ENCODE data around the gene KLHDC4.

GRCh38 chr16:87764600-87765472, 950 bp downstream of the KLHDC4 start:
- TF ChIP-seq CTCF (IDR thresholded peaks at IDR 0.05; ENCODE audit: insufficient read depth, low read length, poor library complexity, severe bottlenecking) (no peak), EZH2phosphoT487 (conservative IDR thresholded peaks at IDR 0.05; ENCODE audit: low read length) (no peak)

Data from SU-DHL-6 (cell line).